Spleen (tissue), 11 donors: ENCODE results near the gene ARHGAP22. TPM values are rescaled to one million over a fixed set of nuclear protein-coding genes. Genes with fewer than 3 reads are reported as not detected.

Experiments
- DNase-seq: peaks from one replicate; pipeline ENCODE4 v3.0.0-alpha.2; 2020
- H3K27ac ChIP-seq, 8 donors: fragments of 200-600 bp; sonication (generic) in 7 of 8; 1 replicate in 4 of 8; 2 replicates in 4 of 8; pipeline versions ENCODE4 v1.5.0 to v1.8.0; 2016 to 2021; ENCODE audit warnings: inconsistent platforms in 4 of 8, mild to moderate bottlenecking in 4 of 8, moderate library complexity in 1 of 8
- H3K27me3 ChIP-seq, 7 donors: fragments of 200-600 bp; sonication (generic) in 6 of 7; replicated peaks in 1 of 7; 1 replicate in 4 of 7; 2 replicates in 3 of 7; pipeline versions ENCODE4 v1.5.0 to v1.8.0; 2016 to 2021; ENCODE audit warnings: inconsistent platforms in 3 of 7, mild to moderate bottlenecking in 1 of 7
- H3K36me3 ChIP-seq, 6 donors: fragments of 200-600 bp; sonication (generic) in 5 of 6; 1 replicate in 4 of 6; 2 replicates in 2 of 6; pipeline versions ENCODE4 v1.5.0 to v1.8.0; 2016 to 2021; ENCODE audit warnings: inconsistent platforms in 2 of 6
- H3K4me1 ChIP-seq, 6 donors: fragments of 200-600 bp; sonication (generic) in 5 of 6; 1 replicate in 3 of 6; 2 replicates in 3 of 6; pipeline versions ENCODE4 v1.5.0 to v1.8.0; 2016 to 2021; ENCODE audit warnings: inconsistent platforms in 3 of 6
- H3K4me3 ChIP-seq, 8 donors: fragments of 200-600 bp; sonication (generic) in 7 of 8; 1 replicate in 4 of 8; 2 replicates in 4 of 8; pipeline versions ENCODE4 v1.5.0 to v1.8.0; 2016 to 2021; ENCODE audit warnings: inconsistent platforms in 4 of 8, mild to moderate bottlenecking in 4 of 8, moderate library complexity in 2 of 8
- H3K9me3 ChIP-seq, 8 donors: fragments of 200-600 bp; sonication (generic) in 7 of 8; 1 replicate in 4 of 8; 2 replicates in 4 of 8; pipeline versions ENCODE4 v1.5.0 to v1.8.0; 2016 to 2021; ENCODE audit warnings: inconsistent platforms in 4 of 8
- CTCF ChIP-seq, 11 experiments: fragments of 200-600 bp in 7 of 11; fragments of 450-650 bp in 4 of 11; sonication (generic) in 4 of 11; IDR thresholded peaks in 8 of 11; conservative IDR thresholded peaks in 3 of 11; 1 replicate in 7 of 11; 2 replicates in 4 of 11; pipeline versions ENCODE4 v1.4.0 to v1.8.0; 2016 to 2021; ENCODE audit warnings: antibody characterized with exemption in 11 of 11, inconsistent platforms in 4 of 11, mild to moderate bottlenecking in 1 of 11
- POLR2A ChIP-seq, 3 donors: fragments of 450-650 bp; IDR thresholded peaks; one replicate each; pipeline ENCODE4 v1.5.1; 2017; ENCODE audit warnings: antibody characterized with exemption in 3 of 3, mild to moderate bottlenecking in 1 of 3
- POLR2AphosphoS5 ChIP-seq, 3 donors: sonication (generic); formaldehyde crosslinking; IDR thresholded peaks; one replicate each; pipeline ENCODE4 v1.5.1; 2017; ENCODE audit warnings: antibody characterized with exemption in 3 of 3
- WGBS, 5 donors: extraction: QIAGEN DNeasy Blood & Tissue Kit in 3 of 5; methylation state at CpG; one replicate each; pipeline versions ENCODE4 v1.1.5 to v1.1.7; 2013 to 2018; 5-methylcytosine and 5-hydroxymethylcytosine counted together
- intact Hi-C: fragments of 100-400 bp; cut with DNase I; formaldehyde crosslinking; loops from one replicate; pipeline ENCODE4 v1.15.0; 2023; ENCODE audit warnings: low total_unique reads
- polyA plus RNA-seq, 3 donors: library from polyadenylated mRNA; stranded (reverse); fragments of 200-250 nt; gene quantifications; one replicate each; pipeline ENCODE4 v1.2.1, GENCODE V29; 2013
- total RNA-seq, 7 donors: library from RNA; depleted of rRNA in 3 of 7; stranded (reverse); fragments of >200 nt in 3 of 7; fragmentation: NEBNext Ultra II Directional in 4 of 7; extraction: Animal tissue kit (Norgen Biotek cat#: 25700) in 4 of 7; gene quantifications; one replicate each; pipeline versions ENCODE4 v1.1.0 to v1.2.1, GENCODE V29; 2016 to 2021
- donor health status: healthy with polysubstance abuse.
- donor health status: DM: no; HTN: no; CAD: no; lungs with moderate emphysema.
- donor health status: DM: no; HTN: no; CAD: no.
- donor health status: Bipolar disorder and iron deficiency.
- donor health status: healthy.
- donor health status: DM: no; HTN: no; CAD: no.
- donor health status: DM: yes; HTN: yes; CAD: no.

Gene ARHGAP22
- total and polyA plus RNA-seq, 10 donors, result 0.56 to 7.5 (median 3.2) TPM

- H3K4me1 ChIP-seq, result peaks cover 0 to 6% (median 0%) of the 10 kb centered on the region in 6 donors
- whole genome bisulfite sequencing, 5 donors, result 51 to 88% (median 73%) methylated on average over 4 of the region's 4 CpGs
- no peak overlapping the region for H3K27ac ChIP-seq
- H3K4me3 ChIP-seq, result no peak overlapping the region
- no peaks in the 10 kb centered on the region for H3K9me3 ChIP-seq
- DNase-seq, result no peak
- intact Hi-C loops, result no loop called here
- H3K36me3 ChIP-seq, result peaks cover 0 to 39% (median 5%) of the 10 kb centered on the region in 6 donors
- H3K27me3 ChIP-seq, result no peaks in the 10 kb centered on the region
- TF ChIP-seq POLR2AphosphoS5 (IDR thresholded peaks at IDR 0.05) (no peak), CTCF (IDR thresholded peaks at IDR 0.05 in 8 of 11, conservative IDR thresholded peaks at IDR 0.05 in 3 of 11) (no peak), POLR2A (IDR thresholded peaks at IDR 0.05) (no peak)
These were observed 200.2 kb downstream of the ARHGAP22 start for GRCh38 chr10:48404646-48405045.

GRCh38 chr10:48400850-48401220, 204.0 kb downstream of the ARHGAP22 start:
- intact Hi-C loops, result no loop called here
- Histone ChIP-seq H3K27me3 (no peaks in the 10 kb centered on the region), H3K36me3 (peaks cover 0 to 12% (median 0%) of the 10 kb centered on the region in 6 donors), H3K4me3 (no peak overlapping the region), H3K9me3 (no peaks in the 10 kb centered on the region), H3K4me1 (peaks cover 0 to 14% (median 0%) of the 10 kb centered on the region in 6 donors), H3K27ac (no peak overlapping the region)
- TF ChIP-seq POLR2AphosphoS5 (IDR thresholded peaks at IDR 0.05), result no peak
- no peak for TF ChIP-seq CTCF (IDR thresholded peaks at IDR 0.05 in 8 of 11, conservative IDR thresholded peaks at IDR 0.05 in 3 of 11)
- TF ChIP-seq POLR2A (IDR thresholded peaks at IDR 0.05), result no peak
- 94 to 98% (median 97%) methylated on average over 1 of the region's 1 CpG for WGBS, 5 donors
- no peak for DNase-seq

- no peak for DNase-seq
- TF ChIP-seq POLR2AphosphoS5 (IDR thresholded peaks at IDR 0.05) (no peak), POLR2A (IDR thresholded peaks at IDR 0.05) (no peak), CTCF (IDR thresholded peaks at IDR 0.05 in 8 of 11, conservative IDR thresholded peaks at IDR 0.05 in 3 of 11) (no peak)
- no peak overlapping the region for H3K27ac ChIP-seq
- no peak overlapping the region for H3K4me3 ChIP-seq
- peaks cover 0 to 7% (median 0%) of the 10 kb centered on the region in 6 donors for H3K36me3 ChIP-seq
- peaks cover 0 to 14% (median 0%) of the 10 kb centered on the region in 6 donors for H3K4me1 ChIP-seq
- intact Hi-C loops, result no loop called here
- 64 to 76% (median 69%) methylated on average over 3 of the region's 3 CpGs for WGBS, 5 donors
- H3K27me3 ChIP-seq, result no peaks in the 10 kb centered on the region
- H3K9me3 ChIP-seq, result no peaks in the 10 kb centered on the region
These were observed 204.6 kb downstream of the ARHGAP22 start for GRCh38 chr10:48400129-48400849.

- TF ChIP-seq POLR2A (IDR thresholded peaks at IDR 0.05) (no peak), POLR2AphosphoS5 (IDR thresholded peaks at IDR 0.05) (no peak), CTCF (IDR thresholded peaks at IDR 0.05 in 8 of 11, conservative IDR thresholded peaks at IDR 0.05 in 3 of 11) (no peak)
- Histone ChIP-seq H3K4me3 (no peak overlapping the region), H3K4me1 (peaks cover 0 to 14% (median 0%) of the 10 kb centered on the region in 6 donors), H3K9me3 (no peaks in the 10 kb centered on the region), H3K36me3 (no peaks in the 10 kb centered on the region), H3K27me3 (no peaks in the 10 kb centered on the region), H3K27ac (no peak overlapping the region)
- no peak for DNase-seq
- 98 to 100% (median 100%) methylated on average over 1 of the region's 1 CpG for WGBS, 5 donors
- intact Hi-C loops, result no loop called here
These were observed 205.3 kb downstream of the ARHGAP22 start for GRCh38 chr10:48399551-48399950.
